PC-3 (cell line): Measurements from ENCODE around the gene SLC6A9. TPM values are rescaled to one million over a fixed set of nuclear protein-coding genes. Genes with fewer than 3 reads are reported as not detected.

Experiments
- ATAC-seq: fragments of 200-7000 bp; cut with Tn5 transposase; 2 replicates; pipeline ENCODE4 v1.9.1; 2020; ENCODE audit warnings: mild to moderate bottlenecking, moderate library complexity
- BruUV-seq: library from RNA; stranded (reverse); fragments of 400-500 nt; replicated peaks from 2 replicates; lab custom pipeline; 2021; lab: Mats Ljungman, UMichigan
- CTCF ChIA-PET: fragments of 300-600 bp; sonication (Branson Sonifier 250); formaldehyde crosslinking; loops from one replicate; lab custom pipeline; 2022; ENCODE audit warnings: antibody characterized with exemption; lab: Charles Lee
- POLR2A ChIA-PET: fragments of 300-600 bp; sonication (Branson Sonifier 250); formaldehyde crosslinking; loops from one replicate; lab custom pipeline; 2022; ENCODE audit warnings: antibody characterized with exemption; ENCODE audit not compliant: unreplicated experiment; lab: Charles Lee
- DNase-seq: peaks from one replicate; pipeline ENCODE4 v3.0.0-alpha.2; 2015
- H2AFZ ChIP-seq: fragments of 300-600 bp; sonication (generic); 2 replicates; pipeline ENCODE4 v1.6.0; 2016; ENCODE audit warnings: antibody characterized with exemption, low read length
- H3F3A ChIP-seq: fragments of 300-600 bp; sonication (generic); one replicate; pipeline ENCODE4 v1.6.0; 2017; ENCODE audit warnings: antibody characterized with exemption, low read length, control low read depth, mild to moderate bottlenecking; ENCODE audit not compliant: unreplicated experiment
- H3K27ac ChIP-seq: fragments of 300-600 bp; sonication (generic); 2 replicates; pipeline ENCODE4 v1.5.1; 2016; ENCODE audit warnings: mild to moderate bottlenecking, low read length
- H3K27me3 ChIP-seq: fragments of 300-600 bp; sonication (generic); 2 replicates; pipeline ENCODE4 v1.6.1; 2016; ENCODE audit warnings: low read length, mixed read lengths
- H3K36me3 ChIP-seq: fragments of 300-600 bp; sonication (generic); 2 replicates; pipeline ENCODE4 v1.6.1; 2016; ENCODE audit warnings: low read depth, mixed run types, low read length, mixed read lengths
- H3K4me1 ChIP-seq: fragments of 300-600 bp; sonication (generic); 2 replicates; pipeline ENCODE4 v1.5.1; 2016; ENCODE audit warnings: low read length; ENCODE audit not compliant: insufficient read depth
- H3K4me2 ChIP-seq: fragments of 300-600 bp; sonication (generic); 2 replicates; pipeline ENCODE4 v1.6.0; 2016; ENCODE audit warnings: low read length
- H3K4me3 ChIP-seq: fragments of 300-600 bp; sonication (generic); 2 replicates; pipeline ENCODE4 v1.5.1; 2016; ENCODE audit warnings: mild to moderate bottlenecking, low read length, mixed read lengths
- H3K79me2 ChIP-seq: fragments of 300-600 bp; sonication (generic); 2 replicates; pipeline ENCODE4 v1.6.1; 2017; ENCODE audit warnings: low read length, mixed read lengths
- H3K9ac ChIP-seq: fragments of 300-600 bp; sonication (generic); 2 replicates; pipeline ENCODE4 v1.6.0; 2016; ENCODE audit warnings: mild to moderate bottlenecking, low read length
- H3K9me2 ChIP-seq: fragments of 300-600 bp; sonication (generic); replicated peaks from 2 replicates; pipeline ENCODE4 v1.6.1; 2016; ENCODE audit warnings: mixed run types, low read length, mixed read lengths
- H3K9me3 ChIP-seq: fragments of 300-600 bp; sonication (generic); 2 replicates; pipeline ENCODE4 v1.6.1; 2016; ENCODE audit warnings: low read length, mixed read lengths
- H4K20me1 ChIP-seq: fragments of 300-600 bp; sonication (generic); 2 replicates; pipeline ENCODE4 v1.6.1; 2016; ENCODE audit warnings: low read length, mixed read lengths
- CTCF ChIP-seq: fragments of 300-600 bp; sonication (generic); conservative IDR thresholded peaks from 2 replicates; pipeline ENCODE4 v1.5.1; 2017; ENCODE audit warnings: antibody characterized with exemption, low read depth, mild to moderate bottlenecking, low read length
- EZH2 ChIP-seq: fragments of 300-600 bp; sonication (generic); IDR thresholded peaks from one replicate; pipeline ENCODE4 v1.6.1; 2017; ENCODE audit warnings: antibody characterized with exemption, mild to moderate bottlenecking, low read length; ENCODE audit not compliant: unreplicated experiment
- EZH2phosphoT487 ChIP-seq: fragments of 300-600 bp; sonication (generic); IDR thresholded peaks from 2 replicates; pipeline ENCODE4 v1.6.1; 2018; ENCODE audit warnings: mild to moderate bottlenecking, antibody characterized with exemption, low read length, borderline replicate concordance
- intact Hi-C: fragments of 100-400 bp; cut with micrococcal nuclease; formaldehyde crosslinking; loops from 2 replicates; pipeline ENCODE4 v1.9.0; 2023
- total RNA-seq: library from RNA; depleted of rRNA; stranded (reverse); fragments of >200 nt; gene quantifications from 2 replicates; pipeline ENCODE4 v1.2.3, GENCODE V29; 2014

Gene SLC6A9
- total RNA-seq, 1 experiment from 2014 or later, result 11.2 TPM

GRCh38 chr1:43975249-43975961, 55.9 kb downstream of the SLC6A9 start:
- BruUV-seq, result TSS peak; percentile 23
- H3K9me2 ChIP-seq, result no peaks in the 10 kb centered on the region
- H3K9ac ChIP-seq, result peak overlapping the region; percentile 95
- no peaks in the 10 kb centered on the region for H3K9me3 ChIP-seq
- H2AFZ ChIP-seq, result peak overlapping the region; percentile 91
- H3K27me3 ChIP-seq, result no peaks in the 10 kb centered on the region
- peaks cover 36% of the 10 kb centered on the region for H3K36me3 ChIP-seq
- peaks cover 66% of the 10 kb centered on the region for H3K79me2 ChIP-seq
- ChIA-PET CTCF (interaction anchor here (0.6 to 0.9 kb wide), 2 partner anchors 39 to 41 kb away, joined by 3 to 4 read pairs; no protein-coding TSS in a partner anchor), POLR2A (no interaction called here)
- H3K4me2 ChIP-seq, result peak overlapping the region; percentile 99
- H3F3A ChIP-seq, result no peaks in the 10 kb centered on the region
- ATAC-seq, result 0 out of 2 replicates have a peak, but pooled peaks have one; percentile 0
- H3K4me3 ChIP-seq, result peak overlapping the region; percentile 94
- intact Hi-C loops, result no loop called here
- peaks cover 23% of the 10 kb centered on the region; the same call in 1 of the 2 replicates for H4K20me1 ChIP-seq
- DNase-seq, result no peak
- peaks cover 58% of the 10 kb centered on the region for H3K4me1 ChIP-seq
- H3K27ac ChIP-seq, result peak overlapping the region; percentile 55
- no peak for TF ChIP-seq CTCF
- no peak for TF ChIP-seq EZH2phosphoT487
- no peak for TF ChIP-seq EZH2

- Histone ChIP-seq H3K79me2 (peaks cover 65% of the 10 kb centered on the region), H3K36me3 (peaks cover 36% of the 10 kb centered on the region)
- CTCF ChIA-PET, result interaction anchor here (0.6 to 0.9 kb wide), 2 partner anchors 38 to 40 kb away, joined by 3 to 4 read pairs; no protein-coding TSS in a partner anchor
Measured at GRCh38 chr1:43974443-43975248, 56.6 kb downstream of the SLC6A9 start, which contains the start of gene ATP6V0B. Gene ATP6V0B, plus strand, starts transcription at chr1:43974960. Its CDS starts 81 bp downstream, at chr1:43975041.

More at GRCh38 chr1:43974443-43975248, 56.6 kb downstream of the SLC6A9 start, which contains the start of gene ATP6V0B:
- no peaks in the 10 kb centered on the region for H3K27me3 ChIP-seq
- peak within 1 kb of the TSS; percentile 55 for H3K27ac ChIP-seq
- H3K4me1 ChIP-seq, result peaks cover 50% of the 10 kb centered on the region
- BruUV-seq, result TSS peak; percentile 25
- no peaks in the 10 kb centered on the region for H3F3A ChIP-seq
- intact Hi-C loops, result no loop called here
- peak within 1 kb of the TSS; percentile 95 for H3K9ac ChIP-seq
- H3K4me3 ChIP-seq, result peak within 1 kb of the TSS; percentile 94
- DNase-seq, result peak; percentile 95
- POLR2A ChIA-PET, result no interaction called here
- peak within 1 kb of the TSS; percentile 91 for H2AFZ ChIP-seq
- TF ChIP-seq EZH2phosphoT487 (no peak), CTCF (no peak), EZH2 (no peak)
- peaks cover 23% of the 10 kb centered on the region; the same call in 1 of the 2 replicates for H4K20me1 ChIP-seq
- no peaks in the 10 kb centered on the region for H3K9me3 ChIP-seq
- ATAC-seq, result peak; percentile 63
- no peaks in the 10 kb centered on the region for H3K9me2 ChIP-seq
- peak within 1 kb of the TSS; percentile 99 for H3K4me2 ChIP-seq
